Activated CD8-positive, alpha-beta memory T cell treated with anti-CD3 and anti-CD28 coated beads, Interleukin-2, amount 50 U/mL, for 1 hour (primary cell): ENCODE measurements around the gene GPI.
"Not testable (repeated sequence)": the region's sequence is repeated elsewhere in the genome, so short reads cannot be mapped to it uniquely, and the experiment has no call there.

Experiments used
- DNase-seq: peaks from one replicate; pipeline ENCODE4 v3.0.0-alpha.2; 2020; ENCODE audit errors: extremely low read depth

The GPI gene

GRCh38 chr19:34367624-34367957 is 2.6 kb downstream of the GPI start:
- DNase-seq: no peak

- DNase-seq: no peak
These were observed 3.3 kb downstream of the GPI start for GRCh38 chr19:34368338-34368737.

DNA sequence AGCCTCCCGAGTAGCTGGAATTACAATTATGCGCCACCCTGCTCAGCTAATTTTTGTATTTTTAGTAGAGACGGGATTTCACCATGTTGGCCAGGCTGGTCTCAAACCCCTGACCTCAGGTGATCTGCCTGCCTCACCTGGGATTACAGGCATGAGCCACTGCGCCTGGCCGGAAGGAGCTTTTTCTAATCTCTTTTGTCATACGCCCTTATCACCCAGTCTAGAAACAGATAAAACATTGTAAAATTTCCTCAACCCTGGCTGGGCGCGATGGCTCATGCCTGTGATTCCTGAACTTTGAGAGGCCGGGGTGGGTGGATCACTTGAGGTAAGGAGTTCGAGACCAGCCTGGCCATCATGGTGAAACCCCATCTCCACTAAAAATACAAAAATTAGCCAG is 4.2 kb downstream of the GPI start:
- DNase-seq: not testable (repeated sequence)

DNA sequence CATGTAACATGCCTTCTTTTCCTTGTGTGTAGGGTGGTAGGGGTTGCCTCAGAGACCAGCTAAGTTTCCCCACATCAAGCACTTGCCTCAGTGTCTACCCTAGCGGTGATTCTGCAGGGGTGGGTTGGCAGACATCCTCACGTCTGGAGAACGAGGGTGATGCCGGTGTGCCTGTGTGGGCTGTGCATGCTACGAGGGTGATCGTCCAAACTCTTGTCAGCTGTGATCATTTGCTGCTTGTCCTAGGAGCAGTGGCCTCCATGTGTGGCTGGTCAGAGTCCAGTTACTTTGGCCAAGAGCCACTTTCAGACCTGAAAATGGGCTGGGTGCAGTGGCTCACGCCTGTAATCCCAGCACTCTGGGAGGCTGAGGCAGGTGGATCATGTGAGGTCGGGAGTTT is 5.1 kb downstream of the GPI start:
- DNase-seq: no peak

DNA sequence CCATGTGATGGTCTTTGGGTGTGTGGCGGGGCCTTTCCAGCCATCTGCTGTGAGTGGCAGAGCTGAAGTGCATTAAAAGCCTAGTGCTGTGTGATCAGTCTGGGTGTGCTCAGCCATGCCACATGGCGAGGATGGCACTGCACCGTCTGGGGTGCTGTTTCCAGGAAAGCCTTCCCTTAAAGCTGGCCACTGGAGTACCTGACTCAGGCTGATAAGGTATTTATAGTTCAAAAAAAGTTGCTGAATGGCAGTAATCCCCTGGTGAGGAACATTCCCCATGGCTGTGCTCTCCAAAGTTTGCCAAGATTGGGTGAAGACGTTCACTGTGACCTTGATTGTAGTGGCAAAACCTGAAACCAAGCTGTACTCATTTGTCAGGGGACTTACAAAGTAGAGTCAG is 6.0 kb downstream of the GPI start:
- no peak for DNase-seq

DNA sequence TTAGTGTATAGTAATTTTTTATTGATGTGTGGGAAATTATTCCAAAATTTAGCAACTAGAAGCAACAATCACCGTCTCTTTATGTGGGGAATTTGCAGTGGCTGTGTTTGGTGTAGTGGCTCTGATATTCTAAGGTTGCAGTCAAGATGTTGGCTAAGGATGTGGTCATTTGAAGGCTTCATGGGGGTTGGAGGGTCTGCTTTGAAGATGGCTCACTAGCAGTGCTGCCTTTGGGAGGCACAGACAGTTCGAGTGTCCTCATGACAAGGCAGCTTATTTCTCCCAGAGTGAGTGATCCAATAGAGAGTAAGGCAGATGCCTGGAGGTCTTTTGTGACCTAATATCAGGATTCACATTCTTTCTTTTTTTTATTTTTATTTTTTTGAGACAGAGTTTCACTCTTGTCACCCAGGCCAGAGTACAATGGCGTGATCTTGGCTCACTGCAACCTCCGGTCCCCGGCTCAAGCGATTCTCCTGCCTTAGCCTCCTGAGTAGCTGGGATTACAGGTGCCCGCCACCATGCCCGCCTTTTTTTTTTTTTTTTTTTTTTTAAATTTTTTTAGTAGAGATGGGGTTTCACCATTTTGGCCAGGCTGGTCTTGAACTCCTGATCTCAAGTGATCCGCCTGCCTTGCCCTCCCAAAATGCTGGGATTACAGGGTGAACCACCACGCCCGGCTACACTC is 8.7 kb downstream of the GPI start:
- DNase-seq: no peak

DNA sequence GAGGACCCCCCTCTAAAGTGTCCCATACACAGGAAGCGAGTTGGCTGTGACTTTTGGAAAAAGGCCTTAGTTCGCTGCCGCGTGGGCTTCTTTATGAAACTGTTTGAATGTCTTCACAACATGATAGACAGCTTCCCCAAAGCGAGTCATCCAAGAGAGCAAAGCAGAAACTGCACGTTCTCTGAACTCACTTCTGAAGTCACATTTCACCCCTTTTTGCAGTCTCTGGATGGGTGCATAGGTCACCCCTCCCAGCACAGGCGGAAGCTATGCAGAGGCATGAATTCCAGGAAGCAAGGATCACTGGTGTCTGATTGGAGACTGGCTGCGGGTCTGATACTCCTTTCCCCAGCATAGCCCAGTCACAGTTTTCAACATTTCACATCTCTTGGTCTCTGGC is 10.6 kb downstream of the GPI start:
- no peak for DNase-seq

DNA sequence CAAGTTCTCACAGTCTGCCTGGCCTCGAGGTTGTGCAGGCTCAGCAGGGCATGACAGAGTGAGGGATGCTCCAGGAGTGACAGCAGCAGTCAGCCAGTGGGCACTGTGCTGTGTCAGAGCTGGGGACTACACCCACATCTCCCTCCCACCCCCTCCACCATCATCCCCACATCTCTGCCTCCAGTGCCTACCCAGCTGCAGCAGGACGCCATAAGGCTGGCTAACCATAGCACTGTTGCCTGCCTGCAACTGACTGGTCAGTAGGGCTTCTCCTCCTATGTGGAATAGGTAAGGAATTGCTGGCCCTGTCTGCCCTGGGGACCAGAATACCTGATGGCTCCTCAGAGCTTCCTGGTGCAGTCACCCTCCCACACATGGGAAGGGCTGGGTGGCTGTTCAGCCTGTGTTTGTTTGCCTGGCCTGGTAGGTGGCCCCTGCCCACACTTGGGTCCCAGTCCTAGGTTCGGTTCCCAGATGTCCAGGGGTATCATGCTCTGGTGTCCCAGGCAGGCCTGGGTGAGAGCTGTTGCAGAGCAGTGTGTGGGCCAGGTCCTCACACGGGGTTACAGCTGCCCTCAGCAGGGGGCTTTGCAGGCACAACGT is 15.7 kb downstream of the GPI start:
- DNase-seq: no peak

- DNase-seq: no peak
These were observed 16.6 kb downstream of the GPI start for GRCh38 chr19:34381399-34382251.

- no peak for DNase-seq
These were observed 17.5 kb downstream of the GPI start for GRCh38 chr19:34382471-34382870.

GRCh38 chr19:34383599-34383998 is 18.6 kb downstream of the GPI start:
- DNase-seq: no peak

DNA sequence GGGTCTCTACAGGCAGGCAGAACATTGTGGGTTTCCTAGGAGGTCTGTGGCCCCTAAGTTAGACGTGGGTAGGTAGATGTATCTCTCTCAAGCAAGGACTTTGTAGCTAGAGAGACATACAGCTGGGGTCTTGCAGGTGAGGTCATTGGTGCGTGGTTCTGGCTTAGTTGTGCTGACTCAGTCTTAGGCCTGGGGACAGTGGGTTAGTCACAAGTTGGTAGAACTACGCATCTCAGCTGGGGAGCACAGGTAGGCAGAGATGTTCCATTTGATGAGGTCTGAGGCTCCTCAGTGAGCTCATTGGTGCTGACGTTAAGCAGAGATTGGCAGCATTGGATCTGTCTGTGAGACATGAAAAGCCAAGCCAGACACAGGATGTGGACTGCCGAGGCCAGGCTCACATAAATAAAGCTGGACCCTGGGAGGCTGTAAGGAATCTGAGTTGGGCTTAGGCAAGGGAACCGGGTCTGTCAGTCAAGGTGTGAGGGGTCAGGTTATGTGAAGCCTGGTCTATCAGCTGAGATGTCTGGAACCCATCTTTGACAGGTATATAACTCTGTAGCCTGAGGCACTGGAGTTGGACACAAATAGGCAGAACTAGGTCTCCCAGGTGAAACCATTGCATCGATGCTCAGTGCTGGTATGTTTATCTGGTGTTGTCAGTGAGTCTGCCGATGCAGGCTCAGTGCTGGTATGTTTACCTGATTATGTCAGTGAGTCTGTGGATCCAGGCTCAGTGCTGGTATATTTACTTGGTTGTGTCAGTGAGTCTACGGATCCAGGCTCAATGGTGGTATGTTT is 21.8 kb downstream of the GPI start:
- DNase-seq: no peak

DNA sequence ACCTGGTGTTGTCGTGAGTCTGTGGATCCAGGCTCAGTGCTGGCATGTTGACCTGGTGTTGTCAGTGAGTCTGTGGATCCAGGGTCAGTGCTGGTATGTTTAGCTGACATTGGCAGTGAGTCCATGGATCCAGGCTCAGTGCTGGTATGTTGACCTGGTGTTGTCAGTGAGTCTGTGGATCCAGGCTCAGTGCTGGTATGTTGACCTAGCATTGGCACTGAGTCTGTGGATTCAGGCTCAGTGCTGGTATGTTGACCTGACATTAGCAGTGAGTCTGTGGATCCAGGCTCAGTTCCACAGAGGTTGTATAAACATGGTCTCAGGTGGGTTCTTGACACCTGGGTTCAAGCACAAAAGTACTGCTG is 22.4 kb downstream of the GPI start:
- no peak for DNase-seq

DNA sequence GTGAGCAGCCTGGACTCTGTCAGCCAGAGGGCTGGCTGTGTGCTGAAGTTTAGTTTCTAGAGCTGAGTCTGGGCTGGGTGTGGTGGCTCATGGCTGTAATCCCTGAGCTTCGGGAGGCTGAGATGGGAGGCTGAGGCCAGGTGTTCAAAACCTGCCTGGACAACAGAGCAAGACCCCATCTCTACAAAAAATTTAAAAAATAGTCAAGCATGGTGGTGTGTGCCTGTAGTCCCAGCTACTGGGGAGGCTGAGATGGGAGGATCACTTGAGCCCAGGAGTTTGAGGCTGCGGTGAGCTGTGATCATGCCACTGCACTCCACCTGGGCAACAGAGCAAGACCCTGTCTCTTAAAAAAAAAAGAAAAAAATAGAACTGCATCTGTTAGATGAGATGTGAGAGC is 23.7 kb downstream of the GPI start:
- not testable (repeated sequence) for DNase-seq

DNA sequence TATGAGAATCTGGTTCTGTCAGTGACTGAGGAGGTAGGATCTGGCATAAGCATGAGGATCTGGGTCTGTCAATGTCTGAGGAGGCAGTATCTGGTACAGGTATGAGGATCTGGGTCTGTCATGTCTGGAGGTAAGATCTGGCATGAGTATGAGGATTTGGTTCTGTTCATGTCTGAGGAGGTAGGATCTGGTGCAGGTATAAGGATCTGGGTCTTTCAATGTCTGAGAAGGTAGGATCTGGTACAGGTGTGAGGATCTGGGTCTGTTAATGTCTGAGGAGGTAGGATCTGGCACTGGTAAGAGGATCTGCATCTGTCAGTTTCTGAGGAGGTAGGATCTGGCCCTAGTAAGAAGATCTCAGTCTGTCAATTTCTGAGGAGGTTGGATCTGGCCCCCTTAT is 26.8 kb downstream of the GPI start:
- no peak for DNase-seq

- no peak for DNase-seq
These were observed 28.0 kb downstream of the GPI start for GRCh38 chr19:34393031-34393430.

- DNase-seq: no peak
These were observed 28.6 kb downstream of the GPI start for GRCh38 chr19:34393629-34394028.

- DNase-seq: no peak
These were observed 32.9 kb downstream of the GPI start for GRCh38 chr19:34397853-34398252.

- no peak for DNase-seq
These were observed 34.9 kb downstream of the GPI start for GRCh38 chr19:34399886-34400285.

GRCh38 chr19:34400844-34401243 is 35.8 kb downstream of the GPI start:
- not testable (repeated sequence) for DNase-seq

DNA sequence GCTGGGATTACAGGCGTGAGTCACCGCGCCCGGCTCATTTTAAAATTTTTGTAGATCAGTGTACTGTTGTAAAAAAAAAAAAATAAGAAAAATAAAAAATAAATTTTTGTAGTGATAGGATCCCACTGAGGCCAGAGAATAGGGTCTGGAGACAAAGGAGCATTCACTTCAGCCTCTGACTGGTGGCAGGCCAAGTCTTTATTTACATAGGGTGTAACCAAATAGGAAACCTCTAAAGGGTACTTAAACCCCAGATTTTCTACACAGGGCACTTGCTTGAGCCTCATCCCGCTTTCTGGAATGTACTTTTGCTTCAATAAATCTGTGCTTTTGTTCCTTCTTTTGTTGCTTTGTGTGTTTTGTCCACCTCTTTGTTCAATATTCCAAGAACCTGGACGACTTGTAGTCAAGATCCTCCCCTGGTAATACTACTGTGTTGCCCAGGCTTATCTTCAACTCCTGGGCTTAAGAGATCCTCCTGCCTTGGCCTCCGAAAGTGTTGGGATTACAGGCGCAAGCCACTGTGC is 37.1 kb downstream of the GPI start:
- DNase-seq: no peak

GRCh38 chr19:34403784-34404108 is 38.8 kb downstream of the GPI start:
- no peak for DNase-seq
